Activated naive CD4-positive, alpha-beta T cell treated with anti-CD3 and anti-CD28 coated beads, Interleukin-2, amount 50 U/mL, for 72 hours (primary cell): ENCODE data around the gene TSPAN8. TPM values are rescaled to one million over a fixed set of nuclear protein-coding genes. Genes with fewer than 3 reads are reported as not detected.

Source experiments
- ATAC-seq, 2 donors: fragments of 150-1000 bp; cut with Tn5 transposase; 2 replicates each; pipeline ENCODE4 v1.10.0; 2021; ENCODE audit warnings: mild to moderate bottlenecking in 2 of 2, moderate library complexity in 2 of 2
- DNase-seq, 2 donors: peaks; one replicate each; pipeline ENCODE4 v3.0.0; 2021 to 2022; ENCODE audit warnings: low spot score in 2 of 2
- H3K27ac Mint-ChIP-seq, 2 donors: one replicate each; pipeline ENCODE4 v1.8.0; 2022; ENCODE audit warnings: mild to moderate bottlenecking in 2 of 2, mixed read lengths in 2 of 2
- H3K36me3 Mint-ChIP-seq, 2 donors: one replicate each; pipeline ENCODE4 v1.8.0; 2022; ENCODE audit warnings: mixed read lengths in 2 of 2
- H3K9me3 Mint-ChIP-seq, 2 donors: one replicate each; pipeline ENCODE4 v1.8.0; 2022; ENCODE audit warnings: mixed read lengths in 2 of 2
- total RNA-seq, 2 donors: library from RNA; stranded (reverse); gene quantifications; one replicate each; pipeline ENCODE4 v1.2.3, GENCODE V29; 2022

Gene TSPAN8
- not detected for total RNA-seq

DNA sequence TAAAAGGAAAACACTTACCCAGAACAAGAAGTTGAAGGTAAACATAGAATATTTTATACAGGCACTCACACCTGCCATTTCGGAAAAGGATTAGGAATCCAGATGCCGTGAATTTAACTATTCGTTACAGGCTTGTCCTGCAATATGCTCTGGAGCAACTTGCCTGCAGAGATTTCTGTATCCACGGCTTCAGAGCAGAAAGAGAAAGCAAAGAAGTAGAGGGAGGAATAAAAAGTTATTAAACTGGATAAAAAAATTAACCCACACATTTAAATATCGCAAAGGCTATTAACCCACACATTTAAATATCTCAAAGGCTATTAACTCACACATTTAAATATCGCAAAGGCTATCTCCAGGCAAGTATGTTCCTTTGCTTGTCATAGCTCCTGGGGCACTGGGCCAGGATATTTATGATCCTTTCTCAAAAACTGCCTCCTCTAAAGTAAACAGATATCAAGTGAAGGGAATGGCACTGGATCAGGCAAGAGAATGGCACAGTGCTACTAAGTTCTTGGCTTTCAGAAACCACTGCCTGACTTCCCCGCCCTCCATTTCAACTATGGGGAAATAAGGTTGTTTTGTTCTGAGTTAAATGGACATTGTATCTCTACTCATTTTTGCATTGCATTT, at the start of gene TSPAN8:
TSPAN8 (minus strand) TSS at position 399 of the 633 bp plus-strand sequence; CDS start at position 78, 321 bp downstream.
- Mint-ChIP-seq H3K27ac (no peak within 1 kb of the TSS), H3K9me3 (peaks cover 3% of the 10 kb centered on the region in 2 donors), H3K36me3 (no peaks in the 10 kb centered on the region)
- ATAC-seq: no peak
- DNase-seq: no peak

DNA sequence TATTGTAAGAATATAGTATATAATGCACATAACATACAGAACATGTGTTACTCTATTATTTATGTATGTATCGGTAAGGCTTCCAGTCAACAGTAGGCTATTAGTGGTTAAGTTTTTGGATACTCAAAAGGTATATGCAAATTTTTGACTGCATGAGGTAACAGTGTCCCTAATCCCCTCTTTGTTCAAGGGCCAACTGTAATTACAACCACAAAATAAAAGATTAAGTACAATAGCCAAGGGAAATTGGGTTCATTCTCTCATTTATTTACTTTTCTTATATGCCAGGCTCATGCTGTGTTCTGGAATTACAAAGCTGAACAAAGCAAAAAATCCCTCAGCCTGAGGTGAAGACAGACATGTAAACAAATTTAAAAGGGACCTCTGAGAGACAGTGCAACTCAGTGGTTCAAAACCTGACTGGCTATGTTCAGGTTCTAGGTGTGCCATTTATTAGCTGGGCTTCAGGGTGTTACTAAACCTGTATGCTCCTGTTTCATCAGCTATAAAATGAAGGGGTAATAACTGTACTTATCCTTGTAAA, 43.4 kb upstream of the TSPAN8 start:
- Mint-ChIP-seq H3K9me3 (peaks cover 0 to under 1% of the 10 kb centered on the region in 2 donors), H3K27ac (no peak overlapping the region), H3K36me3 (no peaks in the 10 kb centered on the region)
- DNase-seq (no peak), ATAC-seq (no peak)

GRCh38 chr12:71200706-71201105, 42.9 kb upstream of the TSPAN8 start:
- ATAC-seq: no peak
- Mint-ChIP-seq H3K36me3 (no peaks in the 10 kb centered on the region), H3K9me3 (no peaks in the 10 kb centered on the region)

DNA sequence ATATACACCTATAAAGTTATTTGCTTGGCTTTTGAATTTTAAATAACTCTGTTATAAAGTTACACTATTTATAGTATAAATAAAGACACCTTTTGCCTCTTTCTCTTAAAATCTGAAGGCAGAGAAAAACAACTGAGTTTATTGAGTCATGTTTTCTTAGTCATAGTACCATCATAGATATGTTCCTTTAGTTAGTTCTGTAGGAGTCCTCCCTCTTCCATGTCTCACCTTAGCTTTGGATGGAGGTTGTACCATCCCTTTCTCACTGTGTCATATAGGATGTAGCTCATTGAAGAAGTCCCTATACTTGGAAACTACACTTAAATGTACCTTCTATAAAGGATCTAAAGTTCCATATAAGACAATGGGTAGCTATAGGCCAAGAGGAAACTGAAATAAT, 39.7 kb upstream of the TSPAN8 start:
- H3K36me3 Mint-ChIP-seq: no peaks in the 10 kb centered on the region
- H3K27ac Mint-ChIP-seq: no peak overlapping the region
- DNase-seq (no peak), ATAC-seq (no peak)
- peaks cover 0 to 4% of the 10 kb centered on the region in 2 donors for H3K9me3 Mint-ChIP-seq

More at GRCh38 chr12:71200706-71201105, 42.9 kb upstream of the TSPAN8 start:
- no peak for DNase-seq
- no peak overlapping the region for H3K27ac Mint-ChIP-seq

DNA sequence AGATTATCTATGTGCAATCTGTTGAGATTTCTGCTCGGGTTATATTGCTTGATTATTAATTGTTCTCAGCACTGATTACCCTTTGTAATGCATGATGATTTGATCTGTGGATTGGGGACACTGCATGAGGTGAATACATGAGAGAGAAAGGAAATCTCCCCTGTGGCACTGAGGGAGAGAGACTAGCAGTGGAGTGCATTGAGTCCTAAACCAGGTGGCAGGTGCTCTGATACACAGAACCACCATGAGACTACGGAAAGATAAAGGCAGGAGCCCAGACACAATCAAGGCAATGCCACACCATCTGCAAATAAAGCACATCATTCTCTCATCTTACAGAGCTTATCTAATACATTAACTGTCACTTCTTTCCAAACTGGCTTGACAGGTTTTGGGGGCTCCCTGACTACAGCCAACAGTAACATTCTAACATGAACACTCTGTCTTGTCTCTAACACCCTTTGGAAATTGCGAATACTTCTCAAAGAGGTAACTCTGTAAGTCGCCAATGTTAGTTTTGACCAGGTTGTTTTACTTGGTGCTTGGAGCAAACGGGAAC, 37.6 kb upstream of the TSPAN8 start:
- no peak overlapping the region for H3K27ac Mint-ChIP-seq
- ATAC-seq: no peak
- no peak for DNase-seq
- peaks cover 0 to 4% of the 10 kb centered on the region in 2 donors for H3K9me3 Mint-ChIP-seq
- H3K36me3 Mint-ChIP-seq: no peaks in the 10 kb centered on the region

- no peak for DNase-seq
- Mint-ChIP-seq H3K36me3 (no peaks in the 10 kb centered on the region), H3K27ac (no peak overlapping the region), H3K9me3 (peaks cover 0 to 4% of the 10 kb centered on the region in 2 donors)
- no peak for ATAC-seq
These were observed 36.9 kb upstream of the TSPAN8 start for GRCh38 chr12:71194657-71195056.

- no peak overlapping the region for H3K27ac Mint-ChIP-seq
- no peaks in the 10 kb centered on the region for H3K36me3 Mint-ChIP-seq
- H3K9me3 Mint-ChIP-seq: peaks cover 0 to 9% of the 10 kb centered on the region in 2 donors
- DNase-seq: no peak
- no peak for ATAC-seq
These were observed 35.2 kb upstream of the TSPAN8 start for GRCh38 chr12:71193041-71193440.

- Mint-ChIP-seq H3K27ac (no peak overlapping the region), H3K36me3 (no peaks in the 10 kb centered on the region), H3K9me3 (peaks cover 0 to 13% of the 10 kb centered on the region in 2 donors)
- DNase-seq (no peak), ATAC-seq (no peak)
These were observed 33.9 kb upstream of the TSPAN8 start for GRCh38 chr12:71191509-71192196.

DNA sequence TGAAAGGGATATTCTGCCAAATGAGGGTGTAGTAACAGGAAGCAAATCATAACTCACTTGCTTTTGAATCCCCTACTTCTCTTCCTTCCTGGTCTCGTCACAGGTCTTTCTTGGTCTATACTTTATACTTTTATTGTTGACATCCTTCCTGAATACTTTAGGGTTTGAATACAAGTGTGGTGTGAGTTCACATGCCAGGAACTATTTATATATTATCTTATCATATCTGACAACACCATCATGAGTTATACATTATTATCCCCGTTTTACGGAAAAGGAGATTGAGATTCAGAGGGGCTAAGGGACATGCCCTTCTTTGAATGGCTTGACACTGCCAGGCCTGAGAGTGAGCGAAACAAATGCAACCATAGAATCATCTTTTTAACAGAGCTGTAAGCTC, 33.0 kb upstream of the TSPAN8 start:
- Mint-ChIP-seq H3K36me3 (no peaks in the 10 kb centered on the region), H3K27ac (no peak overlapping the region), H3K9me3 (peaks cover 0 to 13% of the 10 kb centered on the region in 2 donors)
- DNase-seq: no peak
- ATAC-seq: no peak

DNA sequence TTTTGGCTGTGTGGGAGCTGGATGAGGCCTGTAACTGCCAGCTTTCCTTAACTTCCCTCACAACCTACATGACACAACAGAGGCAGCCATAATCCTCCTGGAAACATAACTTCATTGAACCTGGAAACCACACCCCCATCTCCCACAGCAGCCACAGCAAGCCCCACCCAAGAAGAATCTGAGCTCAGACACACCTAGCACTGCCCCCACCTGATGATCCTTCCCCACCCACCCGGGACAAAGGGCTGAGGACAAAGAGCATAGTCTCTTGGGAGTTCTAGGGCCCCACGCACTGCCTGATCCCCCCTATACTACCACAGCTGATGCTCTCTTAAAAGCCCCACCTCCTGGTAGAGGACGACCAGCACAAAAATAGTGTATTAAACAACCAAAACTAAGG, 29.6 kb upstream of the TSPAN8 start:
- ATAC-seq: no peak
- peaks cover 5 to 13% of the 10 kb centered on the region in 2 donors for H3K9me3 Mint-ChIP-seq
- no peaks in the 10 kb centered on the region for H3K36me3 Mint-ChIP-seq
- DNase-seq: no peak
- no peak overlapping the region for H3K27ac Mint-ChIP-seq

DNA sequence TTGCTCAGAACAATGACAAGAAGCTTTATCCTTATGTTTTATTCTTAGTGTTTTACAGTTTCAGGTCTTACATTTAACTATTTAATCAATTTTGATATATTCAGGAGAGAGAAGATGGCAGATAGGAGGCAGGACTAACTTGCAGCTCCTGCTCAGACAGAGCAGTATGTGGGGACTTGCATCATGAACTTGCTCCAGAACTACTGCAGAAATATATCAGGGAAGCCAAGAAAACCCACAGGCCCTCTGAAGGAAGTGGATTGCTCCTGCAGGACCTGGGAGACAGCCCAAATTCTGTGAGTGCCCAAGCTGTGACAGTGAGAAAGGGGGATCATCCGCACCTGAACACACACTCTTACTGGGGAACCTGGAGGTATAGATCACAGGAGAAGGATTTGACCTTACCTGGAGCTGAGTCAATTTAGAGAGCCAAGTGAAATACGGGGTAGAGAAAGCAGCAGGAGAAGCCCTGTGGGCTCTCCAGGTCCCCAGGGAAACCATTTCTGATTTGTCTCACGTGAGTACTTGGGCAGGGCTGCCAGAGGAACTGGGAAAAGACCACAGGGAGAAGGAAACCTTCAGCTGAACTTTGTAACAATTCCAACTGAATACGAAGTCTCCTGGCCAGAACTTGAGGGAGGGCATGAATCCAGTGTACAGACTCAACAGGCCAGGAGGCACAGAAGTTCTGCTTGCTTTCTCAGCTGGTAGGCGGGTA, 28.9 kb upstream of the TSPAN8 start:
- DNase-seq (no peak), ATAC-seq (no peak)
- Mint-ChIP-seq H3K27ac (no peak overlapping the region), H3K9me3 (peaks cover 5 to 13% of the 10 kb centered on the region in 2 donors), H3K36me3 (no peaks in the 10 kb centered on the region)

- no peak for ATAC-seq
- no peak for DNase-seq
- Mint-ChIP-seq H3K27ac (no peak overlapping the region), H3K36me3 (no peaks in the 10 kb centered on the region), H3K9me3 (peaks cover 8 to 13% of the 10 kb centered on the region in 2 donors)
These were observed 26.0 kb upstream of the TSPAN8 start for GRCh38 chr12:71183846-71184245.

- DNase-seq (no peak), ATAC-seq (no peak)
- Mint-ChIP-seq H3K36me3 (no peaks in the 10 kb centered on the region), H3K27ac (no peak overlapping the region), H3K9me3 (peaks cover 10 to 12% of the 10 kb centered on the region in 2 donors)
These were observed 25.2 kb upstream of the TSPAN8 start for GRCh38 chr12:71183018-71183417.

DNA sequence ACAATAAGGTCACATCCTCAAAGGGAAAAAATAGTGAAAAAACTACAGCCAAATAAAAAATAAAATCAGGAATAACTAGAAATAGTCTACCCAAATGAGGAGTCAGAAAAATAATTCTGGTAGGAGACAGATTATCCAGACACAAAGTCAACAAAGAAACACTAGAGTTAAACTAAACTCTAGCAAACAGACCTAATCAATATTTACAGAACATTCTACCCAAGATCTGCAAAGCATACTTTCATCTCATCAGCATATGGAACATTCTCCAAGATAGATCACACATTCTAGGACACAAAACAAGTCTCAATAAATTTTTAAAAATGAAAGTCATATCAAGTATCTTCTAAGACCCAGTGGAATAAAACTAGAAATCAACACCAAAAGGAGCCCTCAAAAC, 20.4 kb upstream of the TSPAN8 start:
- peaks cover 10 to 11% of the 10 kb centered on the region in 2 donors for H3K9me3 Mint-ChIP-seq
- H3K36me3 Mint-ChIP-seq: no peaks in the 10 kb centered on the region
- DNase-seq (no peak), ATAC-seq (no peak)
- H3K27ac Mint-ChIP-seq: no peak overlapping the region

DNA sequence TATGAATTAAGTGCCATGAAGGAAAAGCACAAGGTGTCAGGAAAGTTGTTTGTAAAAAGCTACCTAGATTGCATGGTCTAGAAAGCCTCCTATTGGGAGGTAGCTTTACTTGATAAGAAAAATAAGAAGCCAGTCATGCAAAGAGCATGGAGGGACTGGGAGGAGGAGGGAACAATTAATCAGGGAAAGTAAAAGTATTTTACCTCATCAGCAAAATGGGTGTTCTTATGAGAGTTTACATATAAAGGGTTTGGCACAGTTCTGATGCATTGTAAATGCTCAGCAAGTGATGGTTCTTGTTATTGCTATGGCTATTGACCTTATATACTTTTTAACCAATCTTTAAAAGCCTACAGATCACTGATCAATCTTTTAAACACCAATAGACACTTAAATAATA, 17.0 kb upstream of the TSPAN8 start:
- Mint-ChIP-seq H3K27ac (no peak overlapping the region), H3K9me3 (peaks cover 5 to 8% of the 10 kb centered on the region in 2 donors), H3K36me3 (no peaks in the 10 kb centered on the region)
- no peak for ATAC-seq
- no peak for DNase-seq

GRCh38 chr12:71174146-71174545, 16.3 kb upstream of the TSPAN8 start:
- no peak for DNase-seq
- peaks cover 5% of the 10 kb centered on the region in 2 donors for H3K9me3 Mint-ChIP-seq

GRCh38 chr12:71170456-71170855, 12.7 kb upstream of the TSPAN8 start:
- DNase-seq (no peak), ATAC-seq (no peak)

More at GRCh38 chr12:71174146-71174545, 16.3 kb upstream of the TSPAN8 start:
- ATAC-seq: no peak
- peak overlapping the region in 1 of 2 donors; percentile 13 for H3K27ac Mint-ChIP-seq
- H3K36me3 Mint-ChIP-seq: no peaks in the 10 kb centered on the region

More at GRCh38 chr12:71170456-71170855, 12.7 kb upstream of the TSPAN8 start:
- H3K36me3 Mint-ChIP-seq: no peaks in the 10 kb centered on the region
- peaks cover 9 to 16% of the 10 kb centered on the region in 2 donors for H3K9me3 Mint-ChIP-seq
- no peak overlapping the region for H3K27ac Mint-ChIP-seq
